Ishikawa (cell line): Measurements from ENCODE around the gene CHST11.

ENCODE experiments used
- CEBPB ChIP-seq: IDR thresholded peaks from 2 replicates; pipeline ENCODE4 v1.6.1; 2012
- CREB1 ChIP-seq: IDR thresholded peaks from 2 replicates; pipeline ENCODE4 v1.6.1; 2012; ENCODE audit warnings: low read depth
- EGR1 ChIP-seq: IDR thresholded peaks from 2 replicates; pipeline ENCODE4 v1.6.1; 2012
- EP300 ChIP-seq: IDR thresholded peaks from 2 replicates; pipeline ENCODE4 v1.6.1; 2012; ENCODE audit warnings: borderline replicate concordance
- FOXM1 ChIP-seq: IDR thresholded peaks from 2 replicates; pipeline ENCODE4 v1.6.1; 2012; ENCODE audit warnings: low read depth, borderline replicate concordance
- MAX ChIP-seq: IDR thresholded peaks from 2 replicates; pipeline ENCODE4 v1.6.1; 2012
- NFIC ChIP-seq: IDR thresholded peaks from 2 replicates; pipeline ENCODE4 v1.6.1; 2012
- RAD21 ChIP-seq: IDR thresholded peaks from 2 replicates; pipeline ENCODE4 v1.6.1; 2012; ENCODE audit warnings: low read depth
- REST ChIP-seq: IDR thresholded peaks from 2 replicates; pipeline ENCODE4 v1.6.1; 2012; ENCODE audit warnings: low read depth, mild to moderate bottlenecking
- TAF1 ChIP-seq: IDR thresholded peaks from 2 replicates; pipeline ENCODE4 v1.6.1; 2012; ENCODE audit warnings: low read depth, mild to moderate bottlenecking
- TCF12 ChIP-seq: IDR thresholded peaks from 2 replicates; pipeline ENCODE4 v1.6.1; 2012; ENCODE audit warnings: low read depth
- TEAD4 ChIP-seq: IDR thresholded peaks from 2 replicates; pipeline ENCODE4 v1.6.1; 2012
- YY1 ChIP-seq: IDR thresholded peaks from 2 replicates; pipeline ENCODE4 v1.6.1; 2012; ENCODE audit warnings: low read depth
- ZBTB7A ChIP-seq: IDR thresholded peaks from 2 replicates; pipeline ENCODE4 v1.6.1; 2012; ENCODE audit warnings: low read depth
- TF ChIP-seq, protein P1 (sequence below): IDR thresholded peaks from 2 replicates; pipeline ENCODE4 v1.6.1; 2012

CHST11 gene

GRCh38 chr12:104610513-104611235, 153.9 kb downstream of the CHST11 start:
- TF ChIP-seq TCF12 (no peak), EGR1 (no peak), TAF1 (no peak), EP300 (no peak), NFIC (no peak), MAX (no peak), RAD21 (no peak), CEBPB (no peak), YY1 (no peak), TEAD4 (no peak), FOXM1 (no peak)

- TF ChIP-seq, protein P1, sequence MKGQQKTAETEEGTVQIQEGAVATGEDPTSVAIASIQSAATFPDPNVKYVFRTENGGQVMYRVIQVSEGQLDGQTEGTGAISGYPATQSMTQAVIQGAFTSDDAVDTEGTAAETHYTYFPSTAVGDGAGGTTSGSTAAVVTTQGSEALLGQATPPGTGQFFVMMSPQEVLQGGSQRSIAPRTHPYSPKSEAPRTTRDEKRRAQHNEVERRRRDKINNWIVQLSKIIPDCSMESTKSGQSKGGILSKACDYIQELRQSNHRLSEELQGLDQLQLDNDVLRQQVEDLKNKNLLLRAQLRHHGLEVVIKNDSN = no peak
- TF ChIP-seq TAF1 (no peak), TEAD4 (no peak), ZBTB7A (no peak), YY1 (no peak), CREB1 (no peak), RAD21 (no peak)
These were observed 154.9 kb downstream of the CHST11 start for GRCh38 chr12:104611671-104612070.

GRCh38 chr12:104615048-104615561, 158.4 kb downstream of the CHST11 start:
- TF ChIP-seq RAD21 (no peak), TCF12 (no peak), YY1 (no peak), REST (no peak), ZBTB7A (no peak), CREB1 (no peak)

DNA sequence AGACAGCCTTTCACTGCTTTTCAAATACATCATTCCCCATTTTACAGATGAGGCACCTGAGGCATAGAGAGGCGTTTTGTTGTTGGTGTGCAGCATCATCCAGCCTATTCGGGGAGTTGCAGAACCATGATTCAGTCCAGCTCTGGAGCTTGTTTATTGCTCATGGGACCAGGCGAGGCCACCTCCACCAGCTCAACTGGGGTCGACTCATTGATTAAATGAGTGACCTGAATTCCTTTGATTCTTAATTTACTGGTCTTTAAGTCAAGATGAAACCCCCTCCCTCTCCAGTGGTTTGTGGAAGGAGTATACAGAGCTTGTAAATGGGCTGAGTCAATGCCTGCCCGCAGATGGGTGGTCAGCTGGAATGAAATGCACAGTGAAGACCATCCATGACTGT, 161.9 kb downstream of the CHST11 start:
- TF ChIP-seq CREB1 (no peak), TEAD4 (no peak), TAF1 (no peak)

- TF ChIP-seq, protein P1 = no peak
- no peak for TF ChIP-seq CEBPB
- TF ChIP-seq EGR1 = no peak
- TF ChIP-seq EP300 = no peak
These were observed 162.6 kb downstream of the CHST11 start for GRCh38 chr12:104619305-104619704.

GRCh38 chr12:104620837-104621531, 164.2 kb downstream of the CHST11 start:
- no peak for TF ChIP-seq YY1

DNA sequence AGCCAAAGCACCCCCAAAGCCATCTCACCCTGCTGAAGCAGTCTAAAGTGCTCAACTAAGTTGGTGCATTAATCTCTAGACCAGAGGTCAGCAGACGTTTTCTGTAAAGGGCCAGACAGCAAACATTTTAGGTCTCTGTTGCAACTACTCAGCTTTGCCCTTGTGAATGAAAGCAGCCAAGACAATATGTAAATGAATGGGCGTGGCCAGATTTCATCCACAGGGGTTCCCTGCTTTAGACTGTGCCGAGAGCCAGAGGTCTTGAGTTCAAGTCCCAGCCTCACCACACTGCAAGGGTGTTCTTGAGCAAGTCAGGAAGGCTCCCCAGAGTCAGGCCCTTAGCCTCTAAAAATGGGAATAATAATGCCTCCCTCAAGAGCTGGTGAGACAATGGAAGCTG, 166.2 kb downstream of the CHST11 start:
- TF ChIP-seq MAX (no peak), TAF1 (no peak), YY1 (no peak), ZBTB7A (no peak), RAD21 (no peak), TCF12 (no peak), EP300 (no peak), EGR1 (no peak), TEAD4 (no peak)
- TF ChIP-seq, protein P1 = no peak

- no peak for TF ChIP-seq EGR1
- TF ChIP-seq TEAD4 = no peak
- no peak for TF ChIP-seq RAD21
- TF ChIP-seq CREB1 = no peak
- TF ChIP-seq EP300 = no peak
- TF ChIP-seq TCF12 = no peak
- no peak for TF ChIP-seq ZBTB7A
- no peak for TF ChIP-seq FOXM1
- no peak for TF ChIP-seq CEBPB
- TF ChIP-seq MAX = no peak
- TF ChIP-seq TAF1 = no peak
- TF ChIP-seq, protein P1 = no peak
- no peak for TF ChIP-seq NFIC
- no peak for TF ChIP-seq REST
- TF ChIP-seq YY1 = no peak
These were observed 167.1 kb downstream of the CHST11 start for GRCh38 chr12:104623883-104624282.
